ENCODE results near the gene ABCC8.

Gene ABCC8

GRCh38 chr11:17473071-17473744 is 3.4 kb downstream of the ABCC8 start:
- H3K27me3 ChIP-seq (ENCODE audit: control insufficient read depth, insufficient read depth, low read length): peaks cover 31% of the 10 kb centered on the region
- H3K9me3 ChIP-seq (ENCODE audit: control insufficient read depth, insufficient read depth, low read length): no peaks in the 10 kb centered on the region
- WGBS (ENCODE audit: insufficient coverage, insufficient read length): no CpG with 5 or more reads among the region's 6 CpGs
- peaks cover 3% of the 10 kb centered on the region; the same call in 1 of the 2 replicates for H3K4me1 ChIP-seq (ENCODE audit: control insufficient read depth, insufficient read depth, low read length)
- no peaks in the 10 kb centered on the region for H3K36me3 ChIP-seq (ENCODE audit: control insufficient read depth, insufficient read depth, low read length)
- DNase-seq (ENCODE audit: low read depth, low spot score): peak; percentile 75
- H3K27ac ChIP-seq (ENCODE audit: low read length): no peak overlapping the region
- H3K4me3 ChIP-seq (ENCODE audit: low read length): no peak overlapping the region

GRCh38 chr11:17472467-17472866 is 4.2 kb downstream of the ABCC8 start:
- Histone ChIP-seq H3K27me3 (ENCODE audit: control insufficient read depth, insufficient read depth, low read length) (peaks cover 27% of the 10 kb centered on the region), H3K27ac (ENCODE audit: low read length) (no peak overlapping the region), H3K4me3 (ENCODE audit: low read length) (no peak overlapping the region), H3K9me3 (ENCODE audit: control insufficient read depth, insufficient read depth, low read length) (no peaks in the 10 kb centered on the region), H3K4me1 (ENCODE audit: control insufficient read depth, insufficient read depth, low read length) (peaks cover 3% of the 10 kb centered on the region; the same call in 1 of the 2 replicates), H3K36me3 (ENCODE audit: control insufficient read depth, insufficient read depth, low read length) (no peaks in the 10 kb centered on the region)
- WGBS (ENCODE audit: insufficient coverage, insufficient read length): no CpG with 5 or more reads among the region's 3 CpGs
- no peak for DNase-seq (ENCODE audit: low read depth, low spot score)

- H3K9me3 ChIP-seq (ENCODE audit: control insufficient read depth, insufficient read depth, low read length): no peaks in the 10 kb centered on the region
- H3K4me1 ChIP-seq (ENCODE audit: control insufficient read depth, insufficient read depth, low read length): no peaks in the 10 kb centered on the region
- DNase-seq (ENCODE audit: low read depth, low spot score): no peak
- no peak overlapping the region for H3K27ac ChIP-seq (ENCODE audit: low read length)
- no peak overlapping the region for H3K4me3 ChIP-seq (ENCODE audit: low read length)
- no CpG with 5 or more reads among the region's 3 CpGs for WGBS (ENCODE audit: insufficient coverage, insufficient read length)
- H3K36me3 ChIP-seq (ENCODE audit: control insufficient read depth, insufficient read depth, low read length): no peaks in the 10 kb centered on the region
- H3K27me3 ChIP-seq (ENCODE audit: control insufficient read depth, insufficient read depth, low read length): peaks cover 21% of the 10 kb centered on the region
Measured at GRCh38 chr11:17471501-17471900, 5.1 kb downstream of the ABCC8 start.

- Histone ChIP-seq H3K27me3 (ENCODE audit: control insufficient read depth, insufficient read depth, low read length) (peaks cover 8% of the 10 kb centered on the region), H3K36me3 (ENCODE audit: control insufficient read depth, insufficient read depth, low read length) (no peaks in the 10 kb centered on the region), H3K4me3 (ENCODE audit: low read length) (no peak overlapping the region), H3K27ac (ENCODE audit: low read length) (no peak overlapping the region), H3K4me1 (ENCODE audit: control insufficient read depth, insufficient read depth, low read length) (no peaks in the 10 kb centered on the region), H3K9me3 (ENCODE audit: control insufficient read depth, insufficient read depth, low read length) (no peaks in the 10 kb centered on the region)
- no peak for DNase-seq (ENCODE audit: low read depth, low spot score)
- WGBS (ENCODE audit: insufficient coverage, insufficient read length): no CpG with 5 or more reads among the region's 6 CpGs
Measured at GRCh38 chr11:17469998-17470397, 6.6 kb downstream of the ABCC8 start.

GRCh38 chr11:17468122-17468521 is 8.5 kb downstream of the ABCC8 start:
- H3K9me3 ChIP-seq (ENCODE audit: control insufficient read depth, insufficient read depth, low read length): no peaks in the 10 kb centered on the region
- no peak overlapping the region for H3K27ac ChIP-seq (ENCODE audit: low read length)
- H3K4me1 ChIP-seq (ENCODE audit: control insufficient read depth, insufficient read depth, low read length): no peaks in the 10 kb centered on the region
- no peaks in the 10 kb centered on the region for H3K36me3 ChIP-seq (ENCODE audit: control insufficient read depth, insufficient read depth, low read length)
- no peak overlapping the region for H3K4me3 ChIP-seq (ENCODE audit: low read length)
- no CpG with 5 or more reads among the region's 4 CpGs for WGBS (ENCODE audit: insufficient coverage, insufficient read length)
- DNase-seq (ENCODE audit: low read depth, low spot score): no peak
- no peaks in the 10 kb centered on the region for H3K27me3 ChIP-seq (ENCODE audit: control insufficient read depth, insufficient read depth, low read length)

- Histone ChIP-seq H3K4me1 (ENCODE audit: control insufficient read depth, insufficient read depth, low read length) (no peaks in the 10 kb centered on the region), H3K36me3 (ENCODE audit: control insufficient read depth, insufficient read depth, low read length) (no peaks in the 10 kb centered on the region), H3K4me3 (ENCODE audit: low read length) (no peak overlapping the region), H3K9me3 (ENCODE audit: control insufficient read depth, insufficient read depth, low read length) (peaks cover 1% of the 10 kb centered on the region; the same call in 1 of the 2 replicates), H3K27me3 (ENCODE audit: control insufficient read depth, insufficient read depth, low read length) (no peaks in the 10 kb centered on the region), H3K27ac (ENCODE audit: low read length) (no peak overlapping the region)
- WGBS (ENCODE audit: insufficient coverage, insufficient read length): no CpG with 5 or more reads among the region's 11 CpGs
- DNase-seq (ENCODE audit: low read depth, low spot score): no peak
Measured at GRCh38 chr11:17463546-17464174, 13.0 kb downstream of the ABCC8 start.

GRCh38 chr11:17462940-17463339 is 13.7 kb downstream of the ABCC8 start:
- no peak overlapping the region for H3K27ac ChIP-seq (ENCODE audit: low read length)
- H3K36me3 ChIP-seq (ENCODE audit: control insufficient read depth, insufficient read depth, low read length): no peaks in the 10 kb centered on the region
- no CpG with 5 or more reads among the region's 13 CpGs for WGBS (ENCODE audit: insufficient coverage, insufficient read length)
- peaks cover 2% of the 10 kb centered on the region; the same call in 1 of the 2 replicates for H3K4me1 ChIP-seq (ENCODE audit: control insufficient read depth, insufficient read depth, low read length)
- no peaks in the 10 kb centered on the region for H3K27me3 ChIP-seq (ENCODE audit: control insufficient read depth, insufficient read depth, low read length)
- H3K9me3 ChIP-seq (ENCODE audit: control insufficient read depth, insufficient read depth, low read length): peaks cover 1% of the 10 kb centered on the region; the same call in 1 of the 2 replicates
- DNase-seq (ENCODE audit: low read depth, low spot score): no peak
- H3K4me3 ChIP-seq (ENCODE audit: low read length): no peak overlapping the region

GRCh38 chr11:17460406-17460805 is 16.2 kb downstream of the ABCC8 start:
- Histone ChIP-seq H3K27ac (ENCODE audit: low read length) (no peak overlapping the region), H3K4me3 (ENCODE audit: low read length) (no peak overlapping the region), H3K4me1 (ENCODE audit: control insufficient read depth, insufficient read depth, low read length) (peaks cover 2% of the 10 kb centered on the region; the same call in 1 of the 2 replicates), H3K9me3 (ENCODE audit: control insufficient read depth, insufficient read depth, low read length) (peaks cover 1% of the 10 kb centered on the region; the same call in 1 of the 2 replicates), H3K27me3 (ENCODE audit: control insufficient read depth, insufficient read depth, low read length) (no peaks in the 10 kb centered on the region; the same call in 1 of the 2 replicates), H3K36me3 (ENCODE audit: control insufficient read depth, insufficient read depth, low read length) (no peaks in the 10 kb centered on the region)
- no peak for DNase-seq (ENCODE audit: low read depth, low spot score)
- no CpG with 5 or more reads among the region's 12 CpGs for WGBS (ENCODE audit: insufficient coverage, insufficient read length)

- H3K27me3 ChIP-seq (ENCODE audit: control insufficient read depth, insufficient read depth, low read length): no peaks in the 10 kb centered on the region; the same call in 1 of the 2 replicates
- DNase-seq (ENCODE audit: low read depth, low spot score): no peak
- H3K36me3 ChIP-seq (ENCODE audit: control insufficient read depth, insufficient read depth, low read length): no peaks in the 10 kb centered on the region
- no peak overlapping the region for H3K4me3 ChIP-seq (ENCODE audit: low read length)
- no CpG with 5 or more reads among the region's 9 CpGs for WGBS (ENCODE audit: insufficient coverage, insufficient read length)
- H3K27ac ChIP-seq (ENCODE audit: low read length): no peak overlapping the region
- H3K9me3 ChIP-seq (ENCODE audit: control insufficient read depth, insufficient read depth, low read length): peaks cover 1% of the 10 kb centered on the region; the same call in 1 of the 2 replicates
- H3K4me1 ChIP-seq (ENCODE audit: control insufficient read depth, insufficient read depth, low read length): peaks cover 2% of the 10 kb centered on the region; the same call in 1 of the 2 replicates
Measured at GRCh38 chr11:17459236-17459896, 17.3 kb downstream of the ABCC8 start.

GRCh38 chr11:17458268-17458667 is 18.4 kb downstream of the ABCC8 start:
- Histone ChIP-seq H3K36me3 (ENCODE audit: control insufficient read depth, insufficient read depth, low read length) (no peaks in the 10 kb centered on the region), H3K27ac (ENCODE audit: low read length) (no peak overlapping the region), H3K4me3 (ENCODE audit: low read length) (no peak overlapping the region), H3K27me3 (ENCODE audit: control insufficient read depth, insufficient read depth, low read length) (no peaks in the 10 kb centered on the region; the same call in 1 of the 2 replicates), H3K4me1 (ENCODE audit: control insufficient read depth, insufficient read depth, low read length) (peaks cover 2% of the 10 kb centered on the region; the same call in 1 of the 2 replicates), H3K9me3 (ENCODE audit: control insufficient read depth, insufficient read depth, low read length) (peaks cover 1% of the 10 kb centered on the region; the same call in 1 of the 2 replicates)
- WGBS (ENCODE audit: insufficient coverage, insufficient read length): no CpG with 5 or more reads among the region's 8 CpGs
- no peak for DNase-seq (ENCODE audit: low read depth, low spot score)
